ENCODE data around the gene GFRA4.

GFRA4 gene

DNA sequence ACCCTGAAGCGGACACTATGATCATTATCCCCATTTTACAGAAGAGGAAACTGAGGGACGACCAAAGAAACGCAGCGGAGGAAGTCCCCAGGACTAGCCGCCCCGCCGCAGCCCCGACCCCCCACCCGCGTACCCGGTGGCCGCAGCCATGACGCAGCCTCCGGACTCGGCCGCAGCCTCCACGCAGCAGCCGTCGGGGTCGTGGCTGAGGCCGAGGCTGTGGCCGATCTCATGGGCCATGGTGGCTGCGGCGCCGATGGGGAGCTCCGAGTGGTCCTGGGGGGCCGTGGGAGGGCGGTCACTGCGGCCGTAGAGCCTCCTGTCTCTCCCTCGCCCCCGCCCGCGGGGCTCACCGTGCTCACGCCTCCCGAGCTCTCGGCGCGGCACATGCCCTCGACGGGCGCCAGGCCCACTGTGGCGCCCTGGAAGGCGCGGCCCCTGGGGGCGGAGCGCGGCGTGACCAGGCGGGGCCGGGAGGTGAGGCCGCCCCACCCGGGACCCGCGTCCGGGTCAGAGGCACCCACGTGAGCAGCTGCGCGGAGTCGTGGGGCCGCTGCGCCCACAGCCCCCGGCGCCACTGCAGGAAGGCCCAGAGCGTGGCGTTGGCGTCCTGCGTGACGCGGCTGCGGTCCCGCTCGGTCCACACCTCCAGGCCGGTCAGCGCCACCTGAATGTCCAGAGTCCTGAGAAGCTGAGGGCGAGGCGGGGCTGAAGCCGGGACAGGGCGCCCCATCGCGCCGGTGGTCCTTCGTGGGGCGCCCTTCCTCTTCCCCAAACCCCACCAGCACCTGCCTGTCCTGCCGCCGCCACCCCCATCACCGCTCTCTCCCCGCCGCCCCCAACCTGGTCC lies 10.2 kb upstream of the GFRA4 start:
- DNase-seq (ENCODE audit: low spot score) = no peak

DNA sequence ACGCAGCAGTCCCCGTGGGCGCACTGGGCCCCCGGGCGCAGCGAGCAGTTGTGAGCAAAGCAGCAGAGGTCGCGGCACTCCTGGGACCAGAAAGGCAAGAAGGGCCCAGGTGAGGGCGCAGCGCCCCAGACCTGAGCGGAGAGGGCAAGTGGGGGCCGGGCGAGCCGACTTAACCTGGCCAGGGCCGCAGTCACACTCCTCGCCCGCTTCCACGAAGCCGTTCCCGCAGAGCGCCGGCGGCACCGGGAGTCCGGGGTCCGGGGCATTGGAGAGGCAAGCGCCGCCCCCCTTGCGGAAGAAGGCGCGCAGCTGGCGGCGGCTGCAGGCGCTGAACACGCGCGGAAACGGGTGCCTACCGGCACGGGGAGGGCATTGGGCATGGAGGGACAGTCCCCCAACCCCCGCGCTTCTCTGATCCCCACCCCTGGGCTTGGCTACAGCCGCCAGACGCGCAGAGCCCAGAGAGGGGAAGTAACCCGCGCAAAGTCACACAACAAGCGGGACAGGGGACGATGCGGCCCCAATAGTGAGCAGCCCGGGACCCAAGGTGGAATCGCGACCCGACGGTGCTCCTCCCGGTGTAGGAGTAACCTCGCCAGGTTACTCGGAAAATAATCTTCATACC lies 9.5 kb upstream of the GFRA4 start:
- DNase-seq (ENCODE audit: low spot score) = no peak

DNA sequence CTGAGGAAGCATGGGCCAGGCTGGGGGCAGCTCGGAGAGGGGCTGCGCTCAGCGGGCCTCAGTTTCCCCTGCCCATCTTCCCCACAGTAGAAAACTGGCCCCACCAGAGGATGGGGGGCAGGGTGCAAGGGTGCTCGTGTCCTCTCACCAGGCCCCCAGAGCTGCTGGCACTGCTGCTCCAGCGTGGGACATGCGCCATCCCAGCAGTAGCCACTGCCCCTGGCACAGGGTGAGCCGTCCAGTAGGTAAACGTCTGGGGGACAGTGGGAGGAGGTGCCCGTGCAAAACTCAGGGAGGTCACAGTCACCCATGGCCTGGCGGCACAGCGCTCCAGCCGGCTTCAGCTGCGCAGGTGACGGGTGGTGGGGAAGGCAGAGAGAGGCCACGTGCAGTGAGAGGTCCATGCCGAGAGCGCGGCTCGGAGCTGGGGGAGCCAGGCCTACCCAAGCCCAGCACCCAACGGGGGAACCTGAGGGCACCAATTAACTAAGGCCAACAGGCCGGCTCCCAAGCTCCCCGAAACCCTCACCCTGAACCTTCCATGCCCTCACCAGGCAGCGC lies 8.9 kb upstream of the GFRA4 start:
- no peak for DNase-seq (ENCODE audit: low spot score)

DNA sequence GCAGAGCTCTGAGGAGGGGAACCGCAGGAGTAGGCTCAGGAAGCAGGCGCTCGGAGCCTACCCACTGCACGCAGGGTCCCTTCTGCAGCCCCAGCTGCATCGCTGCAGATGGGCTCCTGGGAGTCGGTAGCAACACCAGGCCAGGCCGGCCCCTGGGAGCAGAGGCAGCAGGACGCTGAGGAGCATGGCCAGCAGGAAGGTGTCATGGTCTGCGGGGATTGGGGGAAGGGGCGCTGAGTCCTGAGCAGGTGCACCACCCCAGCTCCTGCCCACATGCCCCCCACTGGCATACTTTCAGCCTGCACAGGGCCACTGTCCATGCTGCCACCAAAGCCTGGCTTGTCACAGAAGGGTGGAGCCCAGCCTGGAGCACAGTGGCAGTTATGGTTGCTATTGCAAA lies 7.7 kb upstream of the GFRA4 start:
- DNase-seq (ENCODE audit: low spot score) = no peak

DNA sequence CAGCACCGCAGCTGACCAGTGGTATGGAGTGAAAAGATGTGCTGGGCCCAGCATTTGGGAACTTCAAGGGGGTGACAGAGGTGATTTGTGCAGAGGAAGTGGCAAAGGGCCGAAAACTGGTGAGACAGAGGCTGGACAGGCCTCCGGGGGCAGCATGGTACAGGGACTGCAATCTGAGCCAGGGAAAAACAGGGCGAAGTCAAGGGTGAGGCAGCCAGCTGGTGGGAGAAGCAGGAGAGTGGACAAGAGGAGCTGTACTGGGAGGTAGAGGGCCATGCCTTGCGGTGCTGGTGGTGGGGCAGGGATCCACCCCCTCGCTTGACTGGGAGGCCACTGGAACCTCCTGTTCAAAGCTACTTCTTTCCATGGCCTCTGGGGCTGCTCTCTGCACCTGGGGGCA lies 7.3 kb upstream of the GFRA4 start:
- DNase-seq (ENCODE audit: low spot score) = peak; percentile 22

DNA sequence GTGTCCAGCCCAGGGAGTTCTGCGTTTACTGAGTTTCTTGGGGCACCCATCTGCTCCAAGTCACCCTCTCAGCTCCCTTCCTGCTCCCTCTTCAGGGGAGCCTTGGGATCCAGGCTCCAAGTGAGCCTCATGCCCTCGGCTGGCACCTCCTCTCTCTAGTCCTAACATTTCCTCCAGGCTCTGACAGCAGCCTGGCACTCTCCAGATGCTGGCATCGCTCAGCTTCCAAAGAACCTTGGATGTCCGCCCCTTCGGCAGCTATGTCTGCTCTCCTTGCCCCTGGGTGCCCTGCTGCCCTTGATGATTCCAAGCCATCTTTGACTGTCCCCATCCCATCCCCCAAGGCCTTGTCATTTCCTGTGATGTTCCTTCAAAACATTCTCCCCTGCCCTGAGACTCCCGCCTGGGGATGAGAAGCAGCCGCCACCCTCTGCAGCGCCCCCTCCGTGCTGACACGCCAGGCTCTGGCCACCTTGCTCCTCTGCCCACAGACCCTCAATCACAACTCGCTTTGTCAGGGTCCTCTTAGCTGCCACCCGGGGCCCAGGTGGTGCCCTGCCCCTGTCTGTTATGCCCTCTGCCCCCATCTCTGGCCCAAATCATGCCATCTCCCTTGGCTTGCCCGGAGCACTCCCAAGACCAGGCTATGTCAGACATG lies 6.6 kb upstream of the GFRA4 start:
- no peak for DNase-seq (ENCODE audit: low spot score)

DNA sequence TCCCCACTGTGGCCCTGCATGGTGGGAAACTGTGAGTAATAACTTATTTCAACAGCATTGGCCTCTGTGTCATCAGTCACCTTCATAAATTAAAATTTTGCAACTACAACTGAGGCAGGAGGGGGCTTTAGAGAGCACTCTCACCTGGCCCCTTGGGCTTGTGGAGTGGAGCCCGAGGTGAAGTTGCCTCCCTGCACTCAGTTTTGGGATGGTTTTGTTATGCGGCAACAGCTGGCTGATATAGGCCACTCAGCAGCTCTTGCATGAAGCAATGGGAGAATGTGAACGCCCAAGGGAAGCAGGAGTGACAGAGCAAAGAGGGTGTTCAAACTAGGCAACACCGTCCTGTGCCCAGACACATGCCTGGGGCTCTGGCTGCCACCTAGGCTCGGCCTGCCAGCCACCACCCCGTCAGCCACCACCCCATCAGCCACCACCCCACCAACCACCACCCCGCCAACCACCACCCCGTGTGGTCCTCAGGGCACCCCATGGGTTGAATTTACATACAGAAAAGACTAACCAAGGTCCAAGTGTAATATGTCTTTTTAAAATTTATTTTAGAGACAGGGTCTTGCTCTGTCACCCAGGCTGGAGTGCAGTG lies 4.3 kb upstream of the GFRA4 start:
- no peak for DNase-seq (ENCODE audit: low spot score)

DNA sequence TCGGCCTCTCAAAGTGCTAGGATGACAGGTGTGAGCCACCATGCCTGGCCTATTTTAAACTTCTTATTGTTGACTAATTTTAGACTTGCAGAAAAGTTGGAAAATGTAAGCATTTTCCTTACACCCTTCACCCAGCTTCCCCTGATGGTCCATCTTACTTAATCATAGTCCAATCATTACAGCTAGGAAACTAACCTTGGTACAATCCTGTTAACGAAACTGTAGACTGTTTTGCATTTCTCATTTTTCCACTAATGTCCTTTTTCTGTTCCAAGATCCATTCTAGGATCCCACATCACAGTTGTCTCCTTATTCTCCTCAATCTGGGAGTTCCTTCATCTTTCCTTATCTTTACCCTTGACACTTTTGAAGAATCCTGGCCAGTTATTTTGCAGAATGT lies 659 bp upstream of the GFRA4 start:
- DNase-seq (ENCODE audit: low spot score) = no peak

DNA sequence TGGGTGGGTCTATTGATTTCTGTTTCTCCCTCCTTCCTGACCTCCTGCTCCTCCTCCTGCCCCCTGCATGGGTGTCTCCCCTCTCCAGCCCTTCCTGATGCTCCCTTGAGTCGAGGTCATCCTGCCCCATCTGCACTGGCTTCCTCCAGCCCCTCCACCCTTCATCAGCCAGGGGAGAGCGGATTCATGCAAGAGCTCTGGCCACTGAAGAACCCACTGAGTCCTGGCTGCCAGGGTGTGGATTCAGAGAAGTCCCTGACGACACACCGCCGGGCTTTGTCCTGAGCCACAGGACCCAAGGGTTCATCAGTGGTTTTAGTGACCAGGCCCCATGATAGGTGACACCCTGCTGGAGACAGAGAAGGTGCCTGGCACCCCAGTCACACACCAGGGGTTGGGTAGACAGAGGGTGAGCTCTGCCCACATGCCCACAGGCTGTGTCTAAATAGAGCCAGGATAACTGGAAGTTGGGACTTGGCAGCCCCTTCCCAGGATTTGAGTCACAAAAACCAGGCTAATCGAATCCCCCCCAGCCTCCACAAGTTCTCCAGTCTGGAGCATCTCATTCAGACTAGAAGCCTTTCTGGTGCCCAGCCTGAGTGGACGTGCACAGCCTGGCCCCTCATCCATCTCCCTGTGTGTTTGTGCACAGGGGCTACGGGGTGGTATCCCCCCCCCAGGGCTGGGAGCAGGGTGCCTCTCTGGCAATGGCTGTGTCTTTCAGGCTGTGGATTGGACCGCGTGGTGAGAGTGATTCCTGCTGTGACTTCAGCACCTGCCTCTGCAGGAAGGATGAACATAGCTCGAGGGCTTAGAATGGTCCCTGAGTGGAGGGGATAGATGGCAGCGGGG lies 1.2 kb downstream of the GFRA4 start:
- DNase-seq (ENCODE audit: low spot score) = no peak

DNA sequence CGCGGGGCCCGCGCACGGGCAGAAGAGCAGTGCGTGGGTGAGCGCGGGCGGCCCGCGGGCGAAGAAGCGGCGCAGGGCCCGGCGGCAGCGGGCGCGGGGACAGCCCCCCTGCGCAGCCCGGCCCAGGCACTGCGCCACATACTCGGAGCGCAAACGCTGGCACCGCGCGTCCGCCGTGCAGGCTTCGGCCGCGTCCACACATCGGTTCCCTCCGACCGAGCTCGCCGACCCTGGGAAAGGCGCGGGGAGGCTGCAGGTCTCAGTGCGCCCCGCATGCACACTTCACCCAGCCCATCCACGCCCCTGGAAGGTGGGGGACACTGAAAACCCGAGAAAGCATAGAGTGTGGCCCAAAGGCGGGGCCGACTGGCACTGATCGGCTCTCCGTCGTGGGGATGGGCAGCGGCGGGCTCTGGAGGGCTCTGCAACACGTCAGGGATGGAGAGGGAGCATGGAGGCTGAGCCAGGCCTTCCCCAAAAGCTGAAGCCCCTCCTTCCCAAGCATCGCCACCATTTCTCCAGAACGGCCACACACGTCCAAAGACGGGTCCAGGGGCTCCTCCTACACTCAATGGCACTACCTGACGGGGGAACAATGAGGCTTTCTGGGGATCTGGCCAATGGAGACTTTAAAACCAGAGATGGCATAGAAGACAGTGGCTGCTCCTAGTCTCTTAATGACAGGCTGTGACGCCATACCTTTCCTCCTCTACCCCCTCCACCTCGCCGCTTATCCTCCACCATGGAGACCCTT lies 2.0 kb downstream of the GFRA4 start:
- no peak for DNase-seq (ENCODE audit: low spot score)

DNA sequence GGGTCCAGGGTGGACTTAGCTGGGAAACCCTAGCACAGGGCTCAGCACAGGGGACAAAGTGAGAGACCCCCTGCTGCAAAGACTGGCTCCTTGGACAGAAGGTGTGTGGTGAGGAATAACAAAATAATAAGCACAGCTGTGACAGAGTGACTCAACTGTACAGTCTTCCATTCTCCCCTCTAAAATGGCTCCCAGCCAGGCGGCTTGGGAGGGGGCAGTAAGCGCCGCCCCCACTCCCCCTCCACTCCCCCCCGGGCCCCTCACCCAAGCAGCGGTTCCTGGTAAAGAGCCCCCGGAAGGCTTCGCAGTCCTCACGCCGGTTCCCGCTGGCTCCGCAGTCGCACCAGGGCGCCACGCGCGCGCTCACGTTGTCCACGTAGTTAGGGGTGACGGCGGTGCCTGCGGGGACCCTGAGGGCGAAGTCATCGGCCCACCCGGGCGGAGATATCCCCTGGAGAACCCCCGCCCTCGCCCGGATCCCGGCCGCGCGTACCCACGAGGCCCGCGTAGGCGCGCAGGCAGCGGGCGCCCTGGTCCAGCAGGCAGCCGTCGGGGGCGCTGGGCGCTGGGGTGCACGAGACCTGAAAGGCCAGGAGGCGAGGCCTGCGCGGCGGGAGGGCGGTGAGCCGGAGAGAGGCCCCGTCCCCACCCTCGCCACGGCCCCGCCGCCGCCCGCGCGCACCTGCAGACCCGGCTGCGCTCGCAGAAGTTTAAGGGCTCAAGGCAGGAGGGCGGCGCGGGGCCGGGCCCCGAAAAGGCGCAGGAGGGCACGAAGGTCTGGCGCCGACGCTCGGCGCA lies 2.7 kb downstream of the GFRA4 start:
- DNase-seq (ENCODE audit: low spot score) = no peak

DNA sequence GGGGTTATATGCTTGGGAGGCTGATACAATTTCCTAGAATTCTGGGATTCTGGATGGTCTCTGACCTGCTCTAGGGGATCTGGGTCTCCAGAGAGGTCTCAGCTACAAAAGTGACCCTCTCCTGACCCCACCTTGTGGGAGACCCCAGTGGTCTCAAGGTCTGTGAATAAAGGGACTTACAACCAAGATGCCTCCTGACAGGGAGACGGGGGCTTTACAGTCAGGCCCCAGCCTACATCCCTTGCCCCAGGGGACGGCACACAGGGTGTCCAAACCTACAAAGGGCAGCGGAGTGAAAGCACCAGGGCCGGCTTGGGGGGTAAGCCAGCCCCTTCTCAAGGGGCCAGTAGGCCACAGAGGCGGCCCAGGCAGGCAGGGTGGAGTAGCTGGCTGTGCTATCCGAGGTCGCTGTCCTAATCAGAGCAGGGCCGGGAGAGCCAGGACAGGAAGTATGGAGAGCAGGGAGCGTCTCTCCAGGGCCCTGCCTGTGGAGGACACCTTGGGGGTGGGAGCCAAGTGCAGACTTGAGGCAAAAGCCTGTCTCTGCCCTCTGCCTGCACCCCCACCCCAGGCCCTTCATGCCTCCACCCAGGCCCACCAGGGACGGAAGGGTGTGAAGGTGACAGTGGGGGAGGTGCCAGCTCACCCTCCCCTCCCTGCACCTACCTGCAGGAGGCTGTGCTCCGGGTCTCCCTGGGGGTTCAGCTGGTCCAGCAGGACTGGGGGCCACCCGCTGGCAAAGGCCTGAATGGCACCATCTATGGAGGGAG lies 3.5 kb downstream of the GFRA4 start:
- DNase-seq (ENCODE audit: low spot score) = no peak

DNA sequence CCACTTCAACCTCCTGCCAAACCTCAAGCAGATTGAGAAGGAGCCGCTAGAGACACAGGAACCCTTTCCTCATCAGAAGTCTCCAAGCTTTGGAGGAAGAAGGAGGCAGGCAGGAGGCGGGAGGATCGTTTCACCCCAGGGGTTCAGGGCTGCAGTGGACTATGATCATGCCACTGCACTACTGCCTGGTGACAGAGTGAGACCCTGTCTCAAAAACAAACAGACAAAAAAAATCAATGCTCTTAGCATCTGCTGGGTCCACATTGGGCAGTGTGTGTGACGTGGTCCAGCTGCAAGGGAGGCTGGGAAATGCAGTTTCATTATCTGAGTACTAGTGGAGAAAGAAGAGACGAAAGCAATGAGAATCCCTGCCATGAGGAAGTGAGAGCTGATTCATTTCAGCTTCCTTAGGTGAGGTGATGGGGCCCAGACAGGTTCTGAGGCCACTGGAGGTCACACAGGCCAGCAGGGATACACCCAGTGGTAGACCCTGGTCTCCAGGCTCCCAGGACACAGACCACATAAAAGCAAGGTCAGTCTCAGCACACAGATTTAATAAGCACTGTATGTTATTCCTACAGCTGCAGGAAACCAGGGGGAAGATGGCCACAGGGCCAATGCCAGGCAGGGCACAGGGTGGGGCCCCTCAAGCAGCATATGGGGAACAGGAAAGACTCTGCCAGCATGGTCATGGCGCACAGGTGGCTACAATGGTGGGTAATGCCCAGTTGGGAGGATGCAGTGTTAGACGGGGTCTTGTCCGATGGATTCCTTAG lies 4.3 kb downstream of the GFRA4 start:
- no peak for DNase-seq (ENCODE audit: low spot score)

DNA sequence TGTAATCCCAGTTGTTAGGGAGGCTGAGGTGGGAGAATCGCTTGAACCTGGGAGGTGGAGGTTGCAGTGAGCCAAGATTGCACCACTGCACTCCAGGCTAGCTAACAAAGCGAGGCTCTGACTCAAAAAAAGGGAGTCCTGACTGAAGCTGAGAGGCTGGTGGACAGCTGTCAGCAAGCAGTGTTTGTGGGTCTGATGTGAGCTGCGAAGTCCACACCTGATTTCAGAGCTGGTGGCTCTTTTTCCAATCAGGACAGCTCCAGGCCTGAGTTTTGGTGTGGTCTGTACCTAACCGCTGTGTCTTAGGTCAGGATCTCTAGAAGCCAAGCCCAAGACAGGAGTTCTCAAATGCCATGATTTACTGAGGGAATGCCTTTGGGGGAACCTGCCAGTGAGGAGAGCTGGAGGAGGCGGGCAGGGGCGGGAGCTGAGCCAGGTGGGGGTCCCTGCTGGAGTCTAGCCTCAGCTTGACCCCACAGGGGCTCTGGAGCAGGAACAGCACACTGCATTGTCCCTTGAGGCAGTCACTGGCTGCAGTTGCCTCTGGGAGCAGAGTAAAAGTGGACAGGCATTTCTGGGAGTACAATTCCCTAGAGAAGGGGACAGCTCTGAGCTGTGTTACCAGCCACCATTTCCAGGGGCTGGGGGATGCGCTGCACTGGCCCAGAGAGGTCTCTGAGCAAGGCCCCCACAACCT lies 5.0 kb downstream of the GFRA4 start:
- no peak for DNase-seq (ENCODE audit: low spot score)

DNA sequence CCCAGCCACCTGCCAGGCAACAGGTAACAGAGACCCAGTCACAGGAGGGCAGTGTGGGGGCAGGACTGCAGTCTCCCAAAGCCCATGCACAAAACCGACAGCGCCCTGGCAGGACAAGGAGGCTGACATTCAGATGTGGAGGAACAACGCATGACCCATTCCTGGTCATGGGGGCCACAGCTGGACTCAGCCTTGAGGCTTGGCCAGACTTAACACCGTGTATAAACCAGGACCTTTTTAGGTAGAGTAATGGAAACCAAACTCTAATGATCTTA lies 8.1 kb downstream of the GFRA4 start:
- DNase-seq (ENCODE audit: low spot score) = no peak

DNA sequence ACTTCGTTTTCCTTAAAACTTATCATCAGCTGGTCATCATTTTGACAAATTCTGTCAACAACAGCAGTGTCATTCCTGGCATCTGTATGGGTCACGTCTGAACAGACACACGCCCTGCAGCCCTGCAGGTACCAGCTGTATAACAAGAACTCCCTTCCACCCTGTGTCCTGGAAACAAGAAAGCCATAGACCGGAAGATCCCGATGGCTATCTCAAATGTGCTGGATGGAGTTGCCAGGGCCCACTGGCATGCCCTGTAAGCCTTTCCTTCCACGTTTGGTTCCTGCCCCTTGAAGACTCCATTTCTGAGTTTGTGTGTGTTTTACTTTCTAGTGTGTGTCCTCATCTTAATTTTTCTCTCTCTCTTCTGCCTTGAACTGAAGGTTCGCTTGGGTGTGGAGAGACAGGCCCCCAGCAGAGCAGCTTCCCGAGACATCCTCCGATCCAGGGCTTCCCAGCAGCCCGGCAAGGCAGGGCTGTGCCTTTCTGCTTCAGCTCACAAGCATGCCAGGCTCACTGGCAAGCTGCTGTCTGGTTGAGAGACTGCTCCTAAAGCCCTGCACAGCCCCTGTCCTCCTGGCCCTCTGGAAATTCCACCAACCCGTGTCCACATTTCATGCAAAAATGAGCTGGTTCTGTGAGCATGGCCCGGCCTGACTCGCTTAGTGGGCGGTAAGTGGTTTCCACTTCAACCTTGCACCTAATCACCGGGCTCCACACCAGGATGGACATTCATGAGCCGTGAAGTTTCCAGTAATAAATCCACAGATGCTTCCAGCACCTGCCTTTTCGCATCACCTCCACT lies 8.7 kb downstream of the GFRA4 start:
- DNase-seq (ENCODE audit: low spot score) = no peak

DNA sequence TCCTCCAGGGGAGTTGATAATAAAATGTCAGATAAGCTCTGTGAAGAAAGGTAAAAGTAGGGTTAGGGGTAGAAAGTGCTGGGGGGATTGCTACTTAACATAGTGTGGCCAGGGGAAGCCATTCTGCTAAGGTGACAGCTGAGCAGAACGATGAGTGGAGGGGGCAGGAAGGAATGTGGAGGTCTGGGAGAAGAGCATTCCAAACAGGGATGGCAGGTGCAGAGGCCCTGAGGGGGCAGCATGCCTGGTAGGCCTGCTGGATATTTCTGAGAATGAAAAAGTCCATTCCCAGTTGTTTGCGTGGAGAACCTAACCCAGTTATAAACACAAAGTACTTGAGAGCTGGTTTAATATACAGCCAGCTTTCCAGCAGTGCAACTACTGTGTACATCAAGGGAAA lies 9.3 kb downstream of the GFRA4 start:
- DNase-seq (ENCODE audit: low spot score) = no peak

All from kidney capillary endothelial cell (primary cell).